HG03039 (cell line): Measurements from ENCODE around the gene CERS4.
A peak's percentile ranks its signal among the peaks of the same experiment; 100 is the strongest.
"Not testable (repeated sequence)": the region's sequence is repeated elsewhere in the genome, so short reads cannot be mapped to it uniquely, and the experiment has no call there.

Experiments used
- ATAC-seq: cut with Tn5 transposase; IDR thresholded peaks from one replicate; pipeline ENCODE4 v1.9.1; 2021; ENCODE audit warnings: mild to moderate bottlenecking, moderate library complexity; ENCODE audit not compliant: unreplicated experiment

The CERS4 gene

DNA sequence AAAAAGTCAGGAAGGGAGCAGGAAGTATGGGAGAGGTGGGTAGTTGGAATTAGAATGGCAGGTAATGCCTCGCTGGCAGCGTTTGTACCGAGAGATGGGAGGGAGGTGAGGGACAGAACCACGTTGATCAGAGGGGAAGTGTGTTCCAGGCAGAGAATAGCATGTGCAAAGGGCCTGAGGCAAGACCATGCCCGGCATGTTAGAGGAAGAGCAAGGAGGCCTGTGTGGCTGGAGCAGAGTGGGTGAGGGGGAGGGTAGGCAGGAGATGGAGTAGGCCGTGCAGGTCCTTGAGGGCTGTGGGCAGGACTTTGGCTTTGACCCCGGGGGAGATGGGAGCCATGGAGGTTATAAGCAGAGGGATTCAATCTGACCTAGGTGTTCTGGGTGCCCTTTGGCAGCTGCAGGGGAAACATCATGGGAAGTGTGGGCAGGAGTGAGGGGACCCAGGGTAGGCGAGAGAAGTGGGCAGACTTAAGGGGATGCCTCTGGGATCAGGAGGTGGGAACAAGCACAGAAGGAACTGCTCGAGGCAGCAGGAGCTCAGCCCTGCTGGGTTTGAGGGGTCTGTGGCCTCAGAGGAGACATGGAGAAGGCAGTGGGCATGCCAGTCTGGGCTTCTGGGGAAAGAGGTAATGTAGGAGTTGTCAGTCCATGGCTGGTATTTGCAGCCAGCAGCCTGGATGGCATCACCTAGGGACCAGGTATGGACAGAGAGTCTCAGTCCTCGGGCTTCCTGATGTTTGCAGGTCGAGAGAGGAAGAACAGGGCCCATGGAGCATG, 50.2 kb downstream of the CERS4 start:
- ATAC-seq, result no peak

DNA sequence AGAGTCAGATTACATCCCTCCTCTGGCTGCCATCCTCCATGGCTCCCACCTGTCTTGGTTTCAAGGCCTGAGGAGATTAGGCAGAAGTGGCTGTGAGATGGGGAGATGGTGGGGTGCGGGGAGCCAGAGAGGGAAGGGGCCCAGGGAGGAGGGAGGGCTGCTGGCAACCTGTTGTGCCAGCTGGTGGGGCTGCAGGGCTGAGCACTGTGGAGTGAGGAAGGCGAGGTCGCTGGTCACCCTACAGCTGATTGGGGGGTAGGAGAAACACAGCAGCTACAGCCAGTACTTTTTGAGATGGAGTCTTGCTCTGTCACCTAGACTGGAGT, 50.7 kb downstream of the CERS4 start:
- ATAC-seq, result no peak

DNA sequence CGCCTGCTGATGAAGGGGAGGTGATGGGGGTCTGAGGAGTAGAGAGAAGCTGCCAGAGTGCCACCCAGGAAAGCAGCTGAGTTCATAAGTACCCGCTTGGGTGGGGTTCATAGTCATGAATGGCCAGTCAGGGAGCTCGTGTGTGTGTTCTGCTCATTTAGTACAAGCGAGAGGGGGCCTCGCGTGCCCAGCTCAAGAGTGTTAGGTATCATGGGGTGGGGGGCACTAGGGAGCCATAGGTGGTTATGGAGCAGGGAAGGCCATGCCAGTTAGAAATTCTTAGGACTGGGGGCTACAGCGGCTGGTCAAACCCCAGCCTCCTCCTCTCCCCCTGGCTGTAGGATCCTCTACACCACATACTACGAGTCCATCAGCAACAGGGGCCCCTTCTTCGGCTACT, 52.2 kb downstream of the CERS4 start:
- ATAC-seq, result no peak

DNA sequence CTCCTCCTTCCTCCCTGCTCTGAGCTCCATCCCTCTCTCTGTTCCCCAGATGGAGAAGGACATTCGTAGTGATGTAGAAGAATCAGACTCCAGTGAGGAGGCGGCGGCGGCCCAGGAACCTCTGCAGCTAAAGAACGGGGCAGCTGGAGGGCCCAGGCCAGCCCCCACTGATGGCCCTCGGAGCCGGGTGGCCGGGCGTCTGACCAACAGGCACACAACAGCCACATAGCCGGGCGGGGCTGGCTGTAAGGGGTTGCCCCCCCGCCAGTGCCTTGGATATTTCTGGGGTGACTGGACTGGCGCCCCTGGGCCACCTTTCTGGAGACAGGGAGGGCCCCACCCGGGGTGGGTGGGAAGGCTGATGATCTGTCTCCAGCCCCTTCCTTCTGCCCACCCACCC, 52.7 kb downstream of the CERS4 start:
- ATAC-seq, result no peak

DNA sequence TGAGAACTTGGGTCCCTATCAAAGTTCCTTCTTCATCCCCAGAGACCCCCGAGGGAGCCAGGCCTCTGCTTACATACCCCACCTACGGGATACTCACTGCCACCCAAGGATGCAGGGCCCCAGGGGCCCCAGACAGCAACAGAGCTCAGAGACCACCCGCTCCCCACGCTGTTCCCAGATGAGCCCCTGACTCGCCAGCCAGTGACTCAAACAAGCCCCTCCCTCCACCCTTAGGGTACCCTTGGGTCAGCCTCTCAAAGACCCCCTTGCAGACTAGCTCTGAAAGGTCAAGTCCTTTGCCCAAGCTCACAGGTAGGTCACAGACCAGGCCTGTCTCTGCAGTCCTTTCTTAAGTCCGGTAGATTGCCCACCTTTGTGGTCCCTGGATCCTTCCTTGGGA, 53.3 kb downstream of the CERS4 start:
- ATAC-seq, result no peak

DNA sequence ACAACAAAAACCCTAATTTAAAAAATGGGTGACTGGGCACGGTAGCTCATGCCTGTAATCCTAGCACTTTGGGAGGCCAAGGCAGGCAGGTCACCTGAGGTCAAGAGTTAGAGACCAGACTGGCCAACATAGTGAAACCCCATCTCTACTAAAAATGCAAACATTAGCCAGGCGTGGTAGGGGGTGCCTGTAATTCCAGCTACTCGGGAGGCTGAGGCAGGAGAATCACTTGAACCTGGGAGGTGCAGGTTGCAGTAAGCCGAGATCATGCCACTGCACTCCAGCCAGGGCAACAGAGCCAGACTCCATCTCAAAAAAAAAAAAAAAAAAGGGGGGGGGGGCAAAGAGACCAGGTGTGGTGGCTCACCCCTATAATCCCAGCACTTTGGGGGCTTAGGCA, 55.1 kb downstream of the CERS4 start:
- ATAC-seq, result not testable (repeated sequence)

DNA sequence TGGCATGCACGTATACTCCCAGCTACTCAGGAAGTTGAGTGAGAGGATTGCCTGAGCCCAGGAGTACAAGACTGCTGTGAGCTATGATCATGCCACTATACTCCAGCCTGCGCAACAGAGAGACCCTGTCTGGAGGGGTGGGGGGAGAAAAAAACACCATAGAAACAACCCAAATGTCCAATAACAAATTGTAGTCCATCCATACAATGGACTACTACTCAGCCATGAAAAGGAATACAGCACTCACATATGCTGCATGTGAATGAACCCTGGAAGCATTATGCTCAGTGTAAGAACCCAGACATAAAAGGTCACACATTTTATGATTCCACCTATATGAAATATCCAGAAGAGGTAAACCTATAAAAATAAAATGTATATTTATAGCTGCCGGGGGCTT, 56.7 kb downstream of the CERS4 start:
- ATAC-seq, result no peak

DNA sequence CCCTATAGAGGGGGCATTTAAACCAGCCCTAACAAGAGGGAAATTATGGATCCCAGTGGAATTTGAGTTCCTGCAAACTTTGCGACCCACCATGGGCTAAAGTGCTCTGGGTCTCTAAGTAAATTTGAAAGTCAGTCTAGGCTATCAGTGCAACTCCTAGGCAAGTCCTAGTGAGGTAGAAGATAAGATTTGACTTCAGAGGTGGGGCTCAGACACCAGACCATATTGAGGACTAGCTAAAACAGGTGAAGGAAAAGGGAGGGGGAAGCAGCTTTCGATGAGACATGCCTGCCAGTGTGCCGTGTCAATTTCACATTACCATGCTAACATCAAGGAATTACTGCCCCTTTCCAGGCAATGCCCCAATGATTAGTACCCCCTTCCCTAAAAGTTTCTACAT, 60.6 kb downstream of the CERS4 start:
- no peak for ATAC-seq

DNA sequence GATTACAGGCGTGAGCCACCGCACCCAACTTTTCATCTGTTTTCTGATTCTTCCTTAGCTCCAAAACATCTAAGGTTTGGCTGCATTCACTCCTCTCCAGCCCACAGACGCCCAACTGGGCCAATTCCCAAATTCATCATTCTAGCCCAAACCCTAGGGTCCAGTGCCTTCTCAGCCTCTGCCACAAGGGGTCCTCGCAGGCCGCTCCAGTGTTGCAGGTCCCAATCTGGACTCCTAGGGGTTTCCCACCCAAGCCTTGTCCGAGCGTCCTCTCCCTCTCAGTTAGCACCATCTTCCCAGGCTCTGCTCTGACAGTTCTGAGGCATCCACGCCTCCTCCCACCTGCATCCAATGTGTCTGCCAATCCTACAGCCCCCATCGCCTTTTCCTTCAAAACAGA, 67.3 kb downstream of the CERS4 start:
- ATAC-seq, result not testable (repeated sequence)

DNA sequence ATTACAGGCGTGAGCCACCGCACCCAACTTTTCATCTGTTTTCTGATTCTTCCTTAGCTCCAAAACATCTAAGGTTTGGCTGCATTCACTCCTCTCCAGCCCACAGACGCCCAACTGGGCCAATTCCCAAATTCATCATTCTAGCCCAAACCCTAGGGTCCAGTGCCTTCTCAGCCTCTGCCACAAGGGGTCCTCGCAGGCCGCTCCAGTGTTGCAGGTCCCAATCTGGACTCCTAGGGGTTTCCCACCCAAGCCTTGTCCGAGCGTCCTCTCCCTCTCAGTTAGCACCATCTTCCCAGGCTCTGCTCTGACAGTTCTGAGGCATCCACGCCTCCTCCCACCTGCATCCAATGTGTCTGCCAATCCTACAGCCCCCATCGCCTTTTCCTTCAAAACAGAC, 82.2 kb downstream of the CERS4 start:
- not testable (repeated sequence) for ATAC-seq

DNA sequence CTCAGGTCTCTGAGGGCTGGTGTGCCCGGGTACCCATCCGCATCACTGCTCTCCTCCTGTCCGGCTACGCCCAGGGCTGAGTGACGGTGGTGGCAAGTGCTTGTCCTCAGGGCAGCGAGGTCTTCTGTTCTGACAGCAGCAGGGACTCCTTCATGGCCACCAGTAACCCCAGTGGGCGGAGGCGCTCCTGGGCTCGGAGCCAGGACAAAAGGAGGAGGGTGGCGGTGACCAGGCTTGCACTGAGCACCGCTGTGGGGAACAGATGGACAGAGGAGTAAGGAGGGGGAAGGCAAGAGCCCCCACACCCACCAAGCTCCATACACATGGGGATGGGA, 93.2 kb downstream of the CERS4 start:
- ATAC-seq, result no peak

DNA sequence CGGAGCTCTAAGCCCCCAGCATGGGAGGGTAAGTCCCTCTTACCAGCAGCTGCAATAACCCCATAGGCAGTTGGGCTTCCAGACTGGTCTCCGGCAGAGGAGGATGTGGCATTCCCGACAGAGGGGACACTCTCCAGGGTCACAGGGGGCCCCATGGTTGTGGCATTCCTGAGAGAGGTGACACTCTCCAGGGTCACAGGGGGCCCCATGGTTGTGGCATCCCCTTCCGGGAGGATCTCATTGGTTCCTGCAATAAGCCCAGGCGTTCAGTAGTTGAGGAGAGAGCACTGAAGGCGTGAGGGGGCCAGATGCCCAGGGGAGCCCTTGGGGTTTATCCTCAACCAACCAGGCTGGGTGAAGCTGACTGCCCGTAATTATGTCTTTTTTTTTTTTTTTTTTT, 93.6 kb downstream of the CERS4 start:
- ATAC-seq, result no peak

DNA sequence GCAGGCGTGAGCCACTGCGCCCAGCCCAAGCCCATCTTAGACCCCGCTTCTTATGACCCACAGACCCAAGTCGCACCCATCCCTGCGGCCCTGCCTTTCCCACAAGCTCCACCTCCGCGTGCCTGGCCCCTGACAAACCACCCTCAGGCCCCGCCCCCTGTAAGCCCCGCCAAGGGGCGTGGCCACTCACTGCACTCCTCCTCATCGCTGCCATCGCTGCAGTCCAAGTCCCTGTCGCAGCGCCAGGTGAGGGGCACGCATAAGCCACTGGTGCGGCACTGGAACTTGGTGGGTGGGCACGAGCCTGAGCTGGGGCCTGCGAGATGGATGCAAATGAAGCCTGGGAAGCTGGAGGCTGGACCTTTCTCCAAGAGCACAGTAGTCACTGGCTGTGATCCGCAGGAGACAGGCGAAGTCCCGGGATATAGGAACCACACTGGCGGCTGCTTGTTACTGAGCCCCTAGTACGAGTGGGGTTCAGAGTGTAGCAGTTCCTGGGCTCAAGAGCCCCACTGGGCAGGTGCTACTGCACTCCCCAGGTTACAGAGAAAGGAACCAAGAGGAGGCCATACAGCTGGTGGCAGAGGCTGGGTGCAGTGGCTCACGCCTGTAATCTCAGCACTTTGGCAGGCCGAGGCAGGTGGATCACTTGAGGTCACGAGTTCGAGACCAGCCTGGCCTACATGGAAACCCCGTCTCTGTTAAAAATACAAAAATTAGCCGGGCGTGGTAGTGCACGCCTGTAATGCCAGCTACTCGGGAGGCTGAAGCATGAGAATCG, 95.9 kb downstream of the CERS4 start:
- no peak for ATAC-seq

DNA sequence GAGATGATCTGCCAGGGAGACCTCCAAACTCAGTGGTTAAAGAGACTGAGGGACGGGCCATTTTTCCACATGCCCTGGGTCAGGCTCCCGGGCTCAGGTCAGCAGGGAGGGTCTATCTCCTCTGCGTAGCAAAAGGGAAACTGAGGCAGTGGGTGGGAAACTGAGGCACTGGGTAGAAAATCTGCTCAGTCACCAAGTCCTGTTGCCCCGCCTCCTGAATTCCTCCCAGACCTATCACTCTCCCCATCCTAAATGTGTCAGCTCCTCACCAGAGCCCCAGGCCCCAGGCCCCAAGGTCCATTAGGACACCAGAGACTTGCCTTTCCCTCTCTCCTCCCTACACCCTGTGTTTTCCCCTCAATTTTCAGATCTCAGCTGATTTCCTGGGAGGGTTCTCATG, 96.6 kb downstream of the CERS4 start:
- no peak for ATAC-seq

DNA sequence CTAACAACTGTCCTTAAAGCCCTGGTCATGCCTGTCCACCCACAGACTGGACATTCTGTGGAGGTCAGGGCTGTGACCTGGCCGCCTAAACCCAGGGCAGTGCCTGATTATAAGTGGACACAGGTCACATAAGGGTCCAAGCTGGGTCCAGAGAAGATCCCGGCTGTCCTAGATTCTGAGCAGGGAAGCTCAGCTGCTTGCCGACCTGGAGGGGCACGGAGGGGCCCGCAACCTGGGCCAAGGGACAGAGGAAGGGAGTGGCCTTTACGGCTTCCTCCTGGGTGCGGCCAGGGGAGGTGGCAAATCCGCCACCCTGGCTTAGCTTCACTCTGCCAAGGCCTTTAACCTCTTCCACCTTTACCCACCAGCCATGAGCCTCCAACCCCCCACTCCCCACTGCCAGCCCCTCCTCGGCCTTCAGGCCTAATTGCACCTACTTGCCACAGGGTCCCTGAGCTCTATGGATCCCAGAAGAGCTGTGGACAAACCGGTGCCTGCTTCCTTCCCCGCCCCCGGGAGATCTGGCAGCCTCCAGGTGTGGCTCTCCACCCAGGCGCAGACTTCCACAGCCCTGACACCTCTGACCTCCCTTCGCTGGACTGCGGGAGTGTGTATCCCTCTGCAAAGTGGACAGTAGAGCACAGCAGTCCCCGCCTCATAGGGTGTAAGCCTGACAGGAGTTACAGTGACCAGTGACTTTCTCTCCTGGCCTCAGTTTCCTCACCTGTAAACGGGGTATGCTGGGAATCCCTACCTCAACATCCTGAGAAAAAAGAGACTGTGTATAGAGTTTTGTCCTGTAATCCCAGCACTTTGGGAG, 97.3 kb downstream of the CERS4 start:
- ATAC-seq, result no peak

DNA sequence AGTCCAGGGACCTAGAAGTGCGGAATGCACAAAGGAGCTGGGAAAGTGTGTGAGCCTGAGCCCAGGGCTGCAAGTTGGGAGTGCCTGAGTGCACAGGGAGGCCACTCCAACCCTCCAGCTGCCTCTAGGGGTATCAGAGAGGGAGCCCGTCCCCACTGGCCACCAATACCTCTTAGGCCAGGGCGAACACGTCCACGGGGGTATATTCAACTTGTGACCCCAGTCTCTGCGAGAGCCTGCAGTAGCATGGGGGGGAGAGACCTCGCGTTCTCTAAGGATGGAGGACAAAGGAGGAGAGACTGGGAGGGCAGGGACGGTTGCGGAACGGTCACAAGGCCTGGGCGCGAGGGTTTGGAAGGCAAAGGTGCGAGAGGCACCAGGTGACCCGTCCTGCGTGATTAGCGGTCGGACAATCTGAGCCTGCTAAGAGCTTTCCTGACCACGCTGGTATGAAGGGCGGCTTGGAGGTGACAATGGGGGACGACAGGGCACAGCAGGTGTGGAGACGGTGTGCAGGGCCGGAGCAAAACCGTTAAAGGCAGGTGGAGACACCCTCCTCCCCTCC, 98.3 kb downstream of the CERS4 start:
- no peak for ATAC-seq

DNA sequence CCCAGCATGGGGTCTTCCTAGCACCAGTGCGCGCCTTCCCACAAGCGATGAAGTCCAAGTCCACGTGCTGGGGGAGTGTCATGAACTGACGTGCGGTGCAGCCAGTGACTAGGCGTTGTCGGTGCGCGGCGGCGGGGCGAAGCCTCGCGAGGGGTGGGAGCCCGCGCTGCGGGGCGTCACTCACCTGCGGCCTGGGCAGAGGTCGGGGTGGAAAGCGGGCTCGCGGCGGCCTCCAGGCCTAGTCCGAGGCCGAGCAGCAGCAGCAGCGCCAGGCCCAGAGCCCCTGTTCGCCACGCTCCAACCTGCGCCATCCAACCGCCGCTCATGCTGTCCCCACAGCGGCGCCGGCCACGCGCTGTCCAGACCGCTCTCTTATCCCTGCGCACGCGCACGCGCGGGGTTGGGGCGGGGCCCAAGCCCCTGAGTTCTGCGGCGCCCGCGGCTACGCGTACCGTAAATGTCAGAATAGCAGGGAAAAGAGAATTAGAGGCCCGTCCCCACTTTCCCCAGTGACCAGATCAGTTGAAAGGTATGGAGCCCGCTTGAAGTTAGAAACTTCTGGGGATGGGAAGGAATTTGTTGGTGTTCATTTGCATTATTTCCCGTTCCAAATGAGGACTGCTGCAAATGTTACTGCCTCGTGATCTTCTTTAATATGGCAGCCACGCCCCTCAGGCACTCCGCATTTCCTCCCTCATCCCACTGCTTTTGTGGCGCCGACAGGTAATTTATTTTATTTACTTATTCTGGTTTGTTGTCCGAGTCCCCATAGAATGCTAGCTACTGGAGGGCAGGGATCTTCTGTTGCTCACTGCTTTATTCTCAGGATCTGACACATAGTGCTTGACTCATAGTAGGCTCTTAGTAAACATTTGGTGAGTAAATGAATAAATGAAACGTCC, 99.0 kb downstream of the CERS4 start, which contains the start of gene CD320:
CD320 (minus strand) TSS at position 394 of the 902 bp plus-strand sequence; CDS start at position 326, 68 bp downstream.
- peak; percentile 66 for ATAC-seq

DNA sequence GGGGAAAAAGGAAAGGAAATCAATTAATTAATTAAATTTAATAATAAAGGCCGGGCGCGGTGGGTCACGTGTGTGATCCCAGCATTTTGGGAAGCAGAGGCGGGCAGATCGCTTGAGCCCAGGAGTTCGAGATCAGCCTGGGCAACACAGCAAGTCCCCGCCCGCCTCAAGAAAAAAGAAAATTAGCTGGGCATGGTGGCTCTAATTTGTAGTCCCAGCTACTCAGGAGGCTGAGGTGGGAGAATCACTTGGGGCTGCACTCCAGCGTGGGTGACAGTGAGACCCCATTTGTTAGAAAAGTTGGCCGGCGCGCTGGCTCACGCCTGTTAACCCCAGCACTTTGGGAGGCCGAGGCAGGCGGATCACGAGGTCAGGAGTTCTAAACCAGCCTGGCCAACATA, 99.7 kb downstream of the CERS4 start:
- no peak for ATAC-seq

DNA sequence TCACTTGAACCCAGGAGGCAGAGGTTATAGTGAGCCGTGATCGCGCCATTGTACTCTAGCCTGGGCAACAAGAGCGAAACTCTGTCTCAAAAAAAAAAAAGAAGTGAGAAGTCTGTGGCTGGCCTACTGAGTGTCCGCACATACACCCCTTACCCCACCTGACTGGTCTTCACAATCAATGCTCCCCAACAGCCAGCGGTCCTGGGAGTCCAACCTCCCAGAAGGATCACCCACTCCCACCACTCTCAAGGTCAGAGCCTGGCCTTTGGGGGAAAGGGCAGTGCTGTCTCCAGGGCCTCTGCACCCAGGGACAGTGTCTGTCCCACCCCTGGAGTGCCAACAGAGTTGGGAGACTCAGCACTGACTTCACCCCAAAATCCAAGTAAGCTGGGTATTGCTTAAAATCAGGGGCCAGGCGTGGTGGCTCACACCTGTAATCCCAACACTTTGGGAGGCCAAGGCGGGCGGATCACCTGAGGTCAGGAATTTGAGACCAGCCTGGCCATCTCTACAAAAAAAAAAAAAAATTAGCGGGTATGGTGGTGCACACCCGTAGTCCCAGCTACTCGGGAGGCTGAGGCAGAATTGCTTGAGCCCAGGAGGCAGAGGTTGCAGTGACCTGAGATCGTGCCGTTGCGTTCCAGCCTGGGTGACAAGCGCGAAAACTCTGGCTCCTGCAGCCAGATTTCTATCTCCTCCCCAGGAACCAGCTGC, 101.3 kb downstream of the CERS4 start:
- no peak for ATAC-seq
